ENCODE data around the gene HS3ST4.

GRCh38 chr16:26078716-26079355, 387.1 kb downstream of the HS3ST4 start:
- TF ChIP-seq CTCF (IDR thresholded peaks at IDR 0.05) (no peak), POLR2A (IDR thresholded peaks at IDR 0.05) (no peak)
